GM12892 (cell line): ENCODE data around the gene CRTAP. TPM values are rescaled to one million over a fixed set of nuclear protein-coding genes. Genes with fewer than 3 reads are reported as not detected.
A peak's percentile ranks its signal among the peaks of the same experiment; 100 is the strongest.
"Not testable (repeated sequence)": the region's sequence is repeated elsewhere in the genome, so short reads cannot be mapped to it uniquely, and the experiment has no call there.

Experiments used
- DNase-seq: peaks from one replicate; pipeline ENCODE4 v3.0.0; 2011; ENCODE audit not compliant: insufficient read length
- FAIRE-seq: peaks from 2 replicates; lab custom pipeline; 2011; peaks lifted over from hg19 to GRCh38; lab: Jason Lieb, UNC
- POLR2A ChIP-seq: IDR thresholded peaks from 2 replicates; pipeline ENCODE4 v1.6.1; 2011; ENCODE audit warnings: low read depth, low read length, control low read depth
- POLR2AphosphoS5 ChIP-seq: IDR thresholded peaks from 2 replicates; pipeline ENCODE4 v1.6.1; 2011; ENCODE audit warnings: low read depth, low read length, control low read depth
- TAF1 ChIP-seq: IDR thresholded peaks from 2 replicates; pipeline ENCODE4 v1.6.1; 2011; ENCODE audit warnings: low read depth, mild to moderate bottlenecking, control low read depth, low read length, borderline replicate concordance
- polyA plus RNA-seq: library from polyadenylated mRNA; unstranded; fragments of >200 nt; gene quantifications from one replicate; pipeline ENCODE4 v1.2.1, GENCODE V29; 2012; ENCODE audit warnings: missing spikeins, inconsistent platforms; ENCODE audit not compliant: missing spikeins

The CRTAP gene
- polyA plus RNA-seq = 24.8 TPM

DNA sequence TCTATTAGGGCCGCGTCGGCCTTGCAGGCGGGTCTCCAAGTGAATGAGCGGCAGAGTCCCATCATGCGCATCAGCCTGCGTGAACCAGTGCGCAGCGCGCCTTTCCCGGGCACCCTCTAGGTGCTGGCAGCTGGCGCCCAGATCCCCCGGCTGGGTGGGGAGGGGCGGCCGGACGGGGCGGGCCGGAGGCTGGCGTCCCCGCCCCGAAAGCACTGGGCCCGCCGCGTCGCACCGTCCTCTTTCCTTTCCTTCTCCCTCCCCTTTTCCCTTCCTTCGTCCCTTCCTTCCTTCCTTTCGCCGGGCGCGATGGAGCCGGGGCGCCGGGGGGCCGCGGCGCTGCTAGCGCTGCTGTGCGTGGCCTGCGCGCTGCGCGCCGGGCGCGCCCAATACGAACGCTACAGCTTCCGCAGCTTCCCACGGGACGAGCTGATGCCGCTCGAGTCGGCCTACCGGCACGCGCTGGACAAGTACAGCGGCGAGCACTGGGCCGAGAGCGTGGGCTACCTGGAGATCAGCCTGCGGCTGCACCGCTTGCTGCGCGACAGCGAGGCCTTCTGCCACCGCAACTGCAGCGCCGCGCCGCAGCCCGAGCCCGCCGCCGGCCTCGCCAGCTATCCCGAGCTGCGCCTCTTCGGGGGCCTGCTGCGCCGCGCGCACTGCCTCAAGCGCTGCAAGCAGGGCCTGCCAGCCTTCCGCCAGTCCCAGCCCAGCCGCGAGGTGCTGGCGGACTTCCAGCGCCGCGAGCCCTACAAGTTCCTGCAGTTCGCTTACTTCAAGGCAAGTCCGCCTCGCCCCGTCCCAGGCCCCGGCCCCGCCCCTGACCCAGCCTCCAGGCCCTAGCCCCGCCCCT is at the start of gene CRTAP:
Gene CRTAP, plus strand, starts transcription at position 243 of the 850 bp plus-strand sequence. Its CDS starts 64 bp downstream, at position 307.
- TF ChIP-seq POLR2A (peak; percentile 56; the same call in 1 of the 2 replicates), POLR2AphosphoS5 (no peak; the same call in 1 of the 2 replicates), TAF1 (peak; percentile 13; the same call in 1 of the 2 replicates)
- peak; percentile 91 for FAIRE-seq
- peak; percentile 61 for DNase-seq

DNA sequence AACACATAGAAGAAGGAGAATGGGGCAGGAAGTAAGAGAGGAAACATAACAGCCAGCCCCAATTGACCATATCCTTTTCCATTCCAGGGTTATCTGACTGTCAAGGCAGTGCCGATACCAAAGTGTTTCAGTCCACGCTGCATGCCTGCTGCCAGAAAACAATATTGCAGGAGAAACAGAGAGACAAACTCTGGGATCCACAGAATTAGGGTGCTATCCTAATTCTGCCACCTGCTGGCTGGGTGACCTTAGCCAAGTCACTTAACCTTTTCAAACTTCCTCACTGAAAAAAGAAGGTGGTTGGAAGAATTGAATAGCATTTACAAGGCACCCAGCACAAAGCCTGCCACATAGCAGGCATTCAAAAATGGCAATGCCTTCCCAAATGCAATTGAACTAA is 48.9 kb upstream of the CRTAP start:
- TF ChIP-seq TAF1 (no peak), POLR2A (no peak), POLR2AphosphoS5 (no peak)
- peak; percentile 57 for FAIRE-seq
- DNase-seq = no peak

DNA sequence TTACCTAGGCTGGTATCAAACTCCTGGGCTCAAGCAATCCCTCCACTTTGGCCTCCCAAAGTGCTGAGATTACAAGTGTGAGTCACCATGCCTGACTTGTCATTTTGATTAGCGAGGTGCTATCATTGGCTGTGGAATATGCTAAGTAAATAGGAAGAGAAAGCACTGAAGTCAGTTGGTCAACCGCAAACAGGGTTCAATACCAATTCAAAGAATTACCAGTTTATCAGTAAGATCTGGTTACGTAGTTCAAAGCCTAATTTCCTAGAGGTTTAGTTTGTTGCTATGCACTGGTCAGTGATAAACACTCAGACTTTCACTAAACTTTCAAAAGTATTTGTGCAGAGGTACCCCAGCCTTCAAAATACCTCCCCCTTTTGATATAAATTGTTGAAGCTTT is 46.3 kb upstream of the CRTAP start:
- no peak for DNase-seq
- FAIRE-seq = no peak
- TF ChIP-seq TAF1 (no peak), POLR2A (no peak), POLR2AphosphoS5 (no peak)

DNA sequence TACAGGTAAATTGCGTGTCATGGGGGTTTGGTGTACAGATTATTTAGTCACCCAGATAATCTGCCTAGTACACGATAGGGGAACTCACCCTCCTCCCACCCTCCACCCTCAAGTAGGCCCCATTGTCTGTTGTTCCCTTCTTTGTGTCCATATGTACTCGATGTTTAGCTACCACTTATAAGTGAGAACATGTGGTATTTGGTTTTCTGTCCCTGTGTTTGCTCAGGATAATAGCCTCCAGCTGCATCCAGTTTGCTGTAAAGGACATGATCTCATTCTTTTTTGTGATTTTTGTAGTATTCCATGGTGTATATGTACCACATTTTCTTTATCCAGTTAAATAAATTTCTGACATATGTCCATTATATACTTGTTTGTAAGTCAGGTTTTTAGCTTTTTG is 44.0 kb upstream of the CRTAP start:
- FAIRE-seq, DNase-seq: not testable (repeated sequence)

DNA sequence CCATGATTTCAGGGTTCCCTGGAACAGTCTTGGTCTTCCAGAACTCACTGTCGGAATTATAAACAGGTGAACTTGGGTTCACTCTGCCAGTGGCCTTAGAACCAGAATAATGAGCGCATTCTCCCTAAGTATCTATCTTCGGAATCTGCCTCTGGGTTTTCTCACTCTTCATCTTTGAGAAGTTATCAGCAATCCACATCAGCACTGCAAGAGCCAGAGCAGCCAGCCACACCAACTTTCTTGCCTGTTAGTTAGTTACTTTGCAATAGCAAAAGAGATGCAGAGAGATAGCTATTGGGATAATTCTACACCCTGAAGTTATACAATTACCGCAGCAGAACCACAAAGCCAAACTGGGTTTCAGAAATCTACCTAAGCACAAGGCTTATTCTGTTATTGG is 42.6 kb upstream of the CRTAP start:
- no peak for FAIRE-seq

DNA sequence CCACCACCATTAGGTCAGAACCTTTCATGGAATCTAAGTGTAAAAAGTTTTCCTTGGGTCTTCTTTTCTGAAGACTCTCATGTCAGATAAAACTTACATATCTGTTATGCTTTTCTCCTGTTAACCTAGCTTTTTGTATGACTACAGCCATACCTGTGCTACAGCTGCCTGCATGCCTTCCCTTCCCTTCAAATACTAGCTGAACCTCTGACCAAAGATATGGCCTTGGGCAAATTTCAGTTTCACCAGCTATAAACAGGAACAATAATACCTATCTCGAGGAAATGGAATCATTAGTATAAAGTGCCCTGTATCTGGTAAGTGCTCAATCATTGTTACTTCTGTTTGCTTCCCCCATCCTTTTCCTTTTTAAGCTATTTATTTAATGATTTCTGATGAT is 41.9 kb upstream of the CRTAP start:
- TF ChIP-seq POLR2AphosphoS5 = no peak
- no peak for TF ChIP-seq POLR2A
- no peak for TF ChIP-seq TAF1
- DNase-seq (no peak), FAIRE-seq (no peak)

More for the DNA sequence above, 42.6 kb upstream of the CRTAP start:
- TF ChIP-seq TAF1 (no peak), POLR2AphosphoS5 (no peak), POLR2A (no peak)
- no peak for DNase-seq

DNA sequence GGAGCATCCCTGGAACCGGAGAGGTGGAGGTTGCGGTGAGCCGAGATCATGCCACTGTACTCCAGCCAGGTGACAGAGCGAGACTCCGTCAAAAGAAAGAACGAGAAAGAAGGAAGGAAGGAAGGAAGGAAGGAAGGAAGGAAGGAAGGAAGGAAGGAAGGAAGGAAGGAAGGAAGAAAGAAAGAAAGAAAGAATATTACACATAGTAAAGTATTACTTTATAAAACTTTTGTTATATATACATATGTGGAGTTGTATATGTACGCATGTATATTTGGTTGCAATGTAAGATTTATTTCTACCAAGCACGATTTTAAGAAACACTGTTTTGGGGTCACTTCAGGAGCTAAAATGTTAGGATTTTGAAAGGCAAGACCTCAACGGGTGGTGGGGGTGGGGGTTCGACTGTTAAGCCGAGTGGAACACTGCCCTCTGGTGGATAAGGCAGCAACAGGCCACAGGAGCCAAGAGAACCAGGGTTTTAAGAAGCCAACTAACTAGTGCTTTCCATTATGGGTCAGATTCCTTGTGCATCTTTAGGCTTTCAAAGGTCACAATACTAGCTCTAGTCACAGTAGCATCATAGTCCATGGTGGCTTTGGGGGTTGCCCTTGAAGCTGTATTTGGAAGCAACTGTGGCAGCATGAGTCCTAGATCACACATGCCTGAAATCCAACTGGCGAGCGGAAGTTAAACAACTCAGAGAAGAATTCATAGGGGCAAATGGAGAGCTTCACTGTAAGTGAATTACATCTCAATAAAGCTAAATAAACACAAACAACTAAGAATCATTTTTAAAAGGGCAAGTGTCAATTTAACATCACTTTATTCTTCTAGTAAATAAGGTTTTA is 39.4 kb upstream of the CRTAP start:
- TF ChIP-seq POLR2A = no peak
- no peak for TF ChIP-seq POLR2AphosphoS5
- TF ChIP-seq TAF1 = no peak
- FAIRE-seq (peak; percentile 88), DNase-seq (peak; percentile 63)

DNA sequence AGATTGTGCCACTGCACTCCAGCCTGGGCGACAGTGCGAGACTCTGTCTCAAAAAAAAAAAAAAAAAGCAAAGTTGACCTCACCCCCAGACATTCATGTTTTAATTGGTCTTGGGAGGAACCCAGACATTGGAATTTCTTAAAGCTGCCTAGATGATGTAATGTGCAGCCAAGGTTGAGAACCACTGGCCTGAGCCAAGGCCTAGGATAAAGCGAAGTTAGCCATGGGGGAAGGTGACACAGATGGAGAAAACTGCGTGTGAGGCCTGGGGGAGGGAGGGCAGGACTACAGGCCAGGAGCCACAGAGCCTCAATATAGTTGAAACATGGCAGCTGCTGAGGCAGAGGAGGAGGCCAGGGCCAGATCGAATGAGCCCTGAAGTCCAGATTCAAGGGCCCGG is 37.8 kb upstream of the CRTAP start:
- DNase-seq (no peak), FAIRE-seq (no peak)
- no peak for TF ChIP-seq TAF1
- no peak for TF ChIP-seq POLR2AphosphoS5
- no peak for TF ChIP-seq POLR2A

DNA sequence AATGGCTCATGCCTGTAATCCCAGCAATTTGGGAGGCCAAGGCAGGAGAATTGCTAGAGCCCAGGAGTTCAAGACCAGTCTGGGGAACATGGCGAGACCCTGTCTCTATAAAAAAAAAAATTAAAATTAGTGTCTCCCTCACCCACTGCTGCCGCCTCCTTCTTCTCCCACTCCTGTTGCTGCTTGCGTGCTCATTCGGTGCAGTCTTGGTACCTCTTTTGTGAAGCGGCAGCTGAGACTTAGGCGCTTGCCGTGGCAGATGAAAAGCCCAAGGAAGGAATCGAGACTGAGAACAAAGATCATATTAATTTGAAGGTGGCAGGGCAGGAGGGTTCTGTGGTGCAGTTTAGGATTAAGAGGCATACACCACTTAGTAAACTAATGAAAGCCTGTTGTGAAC is 36.9 kb upstream of the CRTAP start:
- no peak for TF ChIP-seq POLR2A
- no peak for TF ChIP-seq TAF1
- no peak for TF ChIP-seq POLR2AphosphoS5
- DNase-seq (no peak), FAIRE-seq (no peak)

DNA sequence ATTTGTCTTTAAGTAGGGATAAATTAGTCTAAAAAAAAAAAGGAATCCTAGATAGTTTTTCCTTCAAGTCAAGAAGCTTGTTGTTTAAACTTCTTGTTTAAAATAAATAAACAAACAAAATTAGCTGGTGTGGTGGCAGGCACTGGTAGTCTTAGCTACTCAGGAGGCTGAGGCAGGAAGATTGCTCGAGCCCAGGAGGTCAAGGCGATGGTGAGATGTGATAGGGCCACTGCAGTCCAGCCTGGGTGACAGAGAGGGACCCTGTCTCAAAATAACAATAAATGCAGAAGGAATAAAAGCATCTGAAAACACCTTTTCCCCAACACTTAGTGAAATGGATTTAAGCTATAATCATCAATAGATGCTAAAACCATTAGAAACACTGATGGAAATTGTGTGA is 35.8 kb upstream of the CRTAP start:
- no peak for TF ChIP-seq POLR2A
- TF ChIP-seq POLR2AphosphoS5 = no peak
- no peak for TF ChIP-seq TAF1
- FAIRE-seq (no peak), DNase-seq (no peak)

DNA sequence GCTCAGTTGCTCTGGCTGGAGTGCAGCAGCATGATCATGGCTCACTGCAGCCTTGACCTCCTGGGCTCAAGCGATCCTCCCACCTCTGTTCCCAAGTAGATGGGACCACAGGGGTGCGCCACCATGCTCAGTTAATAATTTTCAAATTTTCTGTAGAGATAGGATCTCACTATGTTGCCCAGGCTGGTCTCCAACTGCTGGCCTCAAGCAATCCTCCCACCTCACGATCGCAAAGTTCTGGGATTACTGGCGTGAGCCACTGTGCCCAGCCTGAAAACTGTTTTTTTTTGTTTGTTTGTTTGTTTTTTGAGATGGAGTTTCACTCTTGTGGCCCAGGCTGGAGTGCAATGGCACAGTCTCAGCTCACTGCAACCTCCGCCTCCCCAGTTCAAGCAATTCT is 34.0 kb upstream of the CRTAP start:
- not testable (repeated sequence) for FAIRE-seq

DNA sequence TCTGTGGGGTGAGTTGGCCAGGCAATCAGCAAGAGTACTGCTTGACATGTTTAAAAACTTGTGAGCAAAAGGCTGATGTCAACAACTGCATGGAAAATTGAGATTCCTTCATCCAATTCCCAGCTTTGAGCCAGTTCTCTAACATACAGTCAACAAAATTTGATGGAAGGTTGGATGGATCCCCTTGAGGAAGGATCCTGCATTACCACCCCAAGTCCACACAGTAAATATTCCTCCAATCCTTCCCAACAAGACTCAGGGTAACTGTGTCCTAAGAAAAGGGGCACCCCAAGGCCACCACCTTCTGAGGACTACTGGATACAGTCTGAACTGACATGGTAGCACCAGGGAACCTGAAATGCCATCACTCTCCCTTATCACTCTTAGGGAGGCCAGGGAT is 32.0 kb upstream of the CRTAP start:
- TF ChIP-seq POLR2A (no peak), TAF1 (no peak), POLR2AphosphoS5 (no peak)
- FAIRE-seq = no peak
- DNase-seq = no peak

More for the DNA sequence above, 34.0 kb upstream of the CRTAP start:
- not testable (repeated sequence) for DNase-seq
